SW480 (cell line): ENCODE results near the gene PTPN11.
"Not testable (repeated sequence)": the region's sequence is repeated elsewhere in the genome, so short reads cannot be mapped to it uniquely, and the experiment has no call there.

ENCODE experiments used
- DNase-seq: peaks from one replicate; pipeline ENCODE4 v3.0.0-alpha.2; 2016; ENCODE audit warnings: low spot score

Gene PTPN11

GRCh38 chr12:112514926-112515642 lies 96.3 kb downstream of the PTPN11 start:
- no peak for DNase-seq

DNA sequence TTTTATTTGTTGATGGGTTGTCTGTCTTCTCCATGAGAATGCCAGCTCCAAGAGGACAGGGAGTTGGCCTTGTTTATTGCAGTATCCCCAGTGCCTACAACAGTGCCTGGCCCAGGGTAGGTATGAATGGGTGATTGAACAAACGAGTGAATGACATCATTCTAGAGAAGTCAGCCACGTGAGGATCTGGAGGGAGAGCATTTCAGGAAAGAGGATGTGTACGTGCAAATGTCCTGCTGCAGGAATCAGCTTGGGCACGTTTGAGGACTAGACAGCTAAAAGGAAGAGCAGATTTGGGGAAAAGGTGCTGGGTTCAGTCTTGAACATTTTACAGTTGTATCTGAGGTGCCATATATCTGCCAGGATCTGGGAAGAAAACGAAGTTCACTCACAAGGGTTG lies 97.1 kb downstream of the PTPN11 start:
- no peak for DNase-seq

DNA sequence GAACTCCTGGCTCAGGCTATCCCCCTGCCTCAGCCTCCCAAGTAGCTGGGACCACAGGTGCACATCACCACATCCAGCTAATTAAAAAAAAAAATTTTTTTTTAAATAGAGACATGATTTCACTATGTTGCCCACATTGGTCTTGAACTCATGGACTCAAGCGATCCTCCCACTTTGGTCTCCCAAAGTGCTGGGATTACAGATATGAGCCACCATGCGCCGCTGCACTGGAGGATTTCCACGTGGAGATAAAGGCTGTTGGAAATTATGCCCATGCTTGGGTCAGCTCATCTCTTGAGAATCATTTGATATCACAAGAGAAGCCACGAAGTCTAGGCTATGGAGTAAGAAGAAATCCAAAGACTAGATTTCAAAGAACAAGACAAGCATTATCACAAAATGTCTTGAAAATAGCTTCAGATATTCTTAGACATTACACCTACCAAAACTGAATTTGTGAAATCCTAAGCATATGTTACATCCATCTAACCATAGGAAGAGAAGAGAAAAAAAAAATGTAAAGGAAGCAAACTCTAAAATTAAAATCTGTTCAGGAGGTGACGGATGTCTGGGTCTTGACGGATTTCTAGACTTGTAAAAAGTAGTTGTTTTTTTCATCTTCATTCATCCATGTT lies 99.1 kb downstream of the PTPN11 start:
- no peak for DNase-seq

GRCh38 chr12:112518365-112518735 lies 99.6 kb downstream of the PTPN11 start:
- DNase-seq = no peak

DNA sequence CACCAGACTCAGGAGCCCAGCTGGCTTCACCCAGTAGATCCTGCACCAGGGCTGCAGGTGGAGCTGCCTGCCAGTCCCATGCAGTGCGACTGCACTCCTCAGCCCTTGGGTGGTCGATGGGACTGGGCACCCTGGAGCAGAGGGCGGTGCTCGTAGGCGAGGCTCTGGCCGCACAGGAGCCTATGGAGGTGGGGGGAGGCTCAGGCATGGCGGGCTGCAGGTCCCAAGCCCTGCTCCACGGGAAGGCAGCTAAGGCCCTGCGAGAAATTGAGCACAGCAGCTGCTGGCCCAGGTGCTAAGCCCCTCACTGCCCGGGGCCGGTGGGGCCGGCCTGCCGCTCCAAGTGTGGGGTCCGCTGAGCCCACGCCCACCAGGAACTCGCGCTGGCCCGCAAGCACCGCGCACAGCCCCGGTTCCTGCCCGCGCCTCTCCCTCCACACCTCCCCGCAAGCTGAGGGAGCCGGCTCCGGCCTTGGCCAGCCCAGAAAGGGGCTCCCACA lies 101.1 kb downstream of the PTPN11 start:
- not testable (repeated sequence) for DNase-seq

DNA sequence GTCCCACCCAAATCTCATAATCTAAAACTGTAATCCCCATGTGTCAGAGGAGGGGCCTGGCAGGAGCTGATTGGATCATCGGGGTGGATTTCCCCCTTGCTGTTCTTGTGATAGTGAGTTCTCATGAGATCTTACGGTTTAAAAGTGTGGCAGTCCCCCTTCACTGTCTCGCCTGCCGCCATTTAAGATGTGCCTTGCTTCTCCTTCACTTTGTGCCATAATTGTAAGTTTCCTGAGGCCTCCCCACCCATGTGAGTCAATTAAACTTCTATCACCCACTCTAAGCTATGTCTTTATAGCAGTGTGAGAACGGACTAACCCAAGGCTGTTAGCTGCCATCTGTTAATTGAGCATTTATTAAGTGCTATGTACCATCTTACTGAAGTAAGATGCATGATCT lies 105.1 kb downstream of the PTPN11 start:
- no peak for DNase-seq

DNA sequence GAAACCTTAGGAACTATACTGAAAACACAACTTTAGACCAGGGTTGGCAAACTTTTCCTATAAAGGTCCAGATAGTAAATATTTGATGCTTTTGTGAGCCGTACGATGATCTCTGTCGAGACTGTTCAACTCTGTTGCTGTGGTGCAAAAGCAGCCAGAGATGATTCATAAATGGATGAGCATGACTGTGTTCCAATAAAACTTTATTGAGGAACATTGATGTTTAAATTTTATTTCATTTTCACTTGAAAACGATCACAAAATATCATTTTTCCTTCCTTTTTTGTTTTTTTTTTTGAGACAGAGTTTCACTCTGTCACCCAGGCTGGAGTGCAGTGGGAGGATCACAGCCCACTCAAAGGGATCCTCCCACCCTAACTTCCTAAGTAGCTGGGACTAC lies 105.5 kb downstream of the PTPN11 start:
- no peak for DNase-seq

DNA sequence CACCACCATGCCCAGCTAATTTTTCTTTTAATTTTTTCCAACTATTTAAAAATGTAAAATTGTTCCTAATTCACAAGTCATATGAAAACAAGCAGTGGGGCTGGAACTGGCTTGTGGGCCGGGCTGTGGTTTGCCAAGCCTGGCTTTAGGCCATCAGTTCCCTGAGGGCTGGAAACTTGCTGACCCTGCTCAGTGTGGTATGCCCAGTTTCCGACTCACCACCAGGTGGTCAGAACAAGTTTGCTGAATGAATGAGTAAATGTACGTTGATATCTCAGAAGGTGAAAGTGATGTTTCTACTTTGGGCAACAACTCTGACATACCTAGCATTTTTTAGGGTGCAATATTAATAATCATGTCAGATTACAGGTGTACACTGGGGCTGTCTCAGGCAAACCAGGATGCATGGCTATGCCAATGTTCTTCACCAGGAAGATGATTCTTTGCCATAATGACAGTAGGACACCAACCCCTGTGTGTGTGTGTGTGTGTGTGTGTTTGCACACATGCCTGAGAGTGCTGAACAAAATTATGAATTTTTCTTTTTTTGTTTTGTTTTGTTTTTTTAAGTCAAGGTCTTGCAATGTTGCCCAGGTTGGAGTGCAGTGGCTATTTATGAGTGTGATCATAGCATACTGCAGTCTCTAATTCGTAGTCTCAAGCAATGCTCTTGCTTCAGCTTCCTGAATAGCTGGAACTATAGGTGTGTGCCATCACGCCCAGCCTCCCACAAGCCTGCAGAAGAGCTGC lies 106.1 kb downstream of the PTPN11 start:
- DNase-seq = peak; percentile 13

DNA sequence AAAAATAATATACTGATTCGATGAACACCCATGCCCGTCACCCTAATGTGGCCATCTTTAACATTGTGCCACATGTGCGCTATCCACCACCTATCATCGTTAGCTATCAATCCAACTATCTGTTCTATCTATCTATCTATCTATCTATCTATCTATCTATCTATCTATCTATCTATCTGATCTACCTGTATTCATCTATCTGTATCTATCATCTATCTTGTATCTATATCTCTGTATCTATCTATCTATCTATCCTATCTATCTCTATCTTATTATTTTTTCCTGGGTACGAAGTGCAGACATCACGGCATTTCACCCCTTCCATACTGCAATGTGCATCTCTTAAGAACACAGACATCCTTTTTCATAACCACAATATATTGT lies 106.7 kb downstream of the PTPN11 start:
- DNase-seq = no peak

DNA sequence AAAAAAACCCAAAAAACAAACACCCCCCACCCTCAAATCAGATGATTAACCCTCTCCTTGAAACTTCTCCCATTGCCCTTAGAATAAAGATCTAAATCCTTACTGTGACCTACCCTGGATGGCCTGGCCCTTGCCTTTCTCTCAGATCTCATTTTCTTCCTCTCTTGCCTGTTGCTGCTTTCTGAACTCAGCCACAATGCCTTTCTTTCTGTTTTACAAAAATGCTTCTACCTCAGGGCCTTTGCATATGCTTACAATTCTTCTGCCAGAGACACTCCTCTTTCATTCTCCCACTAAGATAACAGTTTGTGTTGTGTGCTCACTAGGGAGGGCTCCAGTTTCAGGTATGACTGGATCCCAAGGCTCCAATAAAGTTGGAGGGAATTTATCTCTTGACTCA lies 108.3 kb downstream of the PTPN11 start:
- DNase-seq = no peak

GRCh38 chr12:112527501-112527900 lies 108.8 kb downstream of the PTPN11 start:
- no peak for DNase-seq

DNA sequence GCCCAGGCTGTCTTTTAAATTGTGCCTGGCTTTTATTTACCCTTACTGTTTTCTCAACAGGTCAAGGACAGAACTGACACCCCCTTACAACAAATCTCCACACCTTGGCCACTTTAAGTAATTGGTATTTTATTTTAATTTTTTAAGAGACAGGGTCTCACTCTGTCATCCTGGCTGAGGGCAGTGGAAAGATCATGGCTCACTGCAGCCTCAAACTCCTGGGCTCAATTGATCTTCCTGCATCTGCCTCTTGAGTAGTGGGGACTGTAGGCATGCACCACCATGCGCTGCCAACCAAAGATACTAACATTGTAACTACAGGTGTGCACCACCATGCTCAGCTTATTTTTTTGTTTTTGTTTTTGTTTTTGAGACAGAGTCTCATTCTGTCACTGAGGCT lies 109.8 kb downstream of the PTPN11 start:
- DNase-seq = no peak

DNA sequence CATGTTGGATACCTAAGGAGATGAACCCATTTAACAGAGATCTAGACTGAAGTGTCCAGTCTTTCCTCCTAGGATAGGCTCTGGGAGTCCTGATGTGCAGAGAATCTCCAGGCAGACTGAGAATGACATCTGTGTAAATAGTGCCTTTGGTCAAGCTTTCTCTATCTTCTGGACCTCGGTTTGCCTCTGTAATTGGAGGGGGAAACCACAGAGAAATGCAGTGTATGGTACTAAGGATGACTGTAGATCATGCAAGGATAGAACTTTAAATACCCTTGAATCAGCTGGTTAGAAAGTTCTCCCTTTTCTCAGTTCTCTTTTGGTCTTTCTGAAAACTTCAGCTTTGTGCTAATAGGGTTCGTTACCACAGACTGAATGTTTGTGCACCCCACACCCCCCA lies 112.2 kb downstream of the PTPN11 start:
- DNase-seq = no peak

DNA sequence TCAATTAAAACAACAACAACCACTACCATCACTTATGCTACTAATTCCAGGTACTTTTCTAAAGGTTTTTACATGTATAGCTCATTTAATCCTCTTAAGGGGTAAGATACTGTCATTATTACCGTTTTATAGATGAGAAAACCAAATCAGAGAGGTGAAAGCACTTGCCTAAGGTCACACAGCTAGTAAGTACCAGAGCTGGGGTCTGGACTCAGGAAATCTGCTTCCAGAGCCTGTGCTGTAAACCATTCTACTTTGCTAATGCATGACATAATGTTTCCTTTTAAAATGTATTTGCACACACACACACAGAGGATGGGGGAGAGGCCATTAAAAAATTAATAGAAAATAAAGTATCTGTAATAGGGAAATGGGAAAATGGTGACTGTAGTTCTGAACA lies 113.4 kb downstream of the PTPN11 start:
- DNase-seq = no peak

DNA sequence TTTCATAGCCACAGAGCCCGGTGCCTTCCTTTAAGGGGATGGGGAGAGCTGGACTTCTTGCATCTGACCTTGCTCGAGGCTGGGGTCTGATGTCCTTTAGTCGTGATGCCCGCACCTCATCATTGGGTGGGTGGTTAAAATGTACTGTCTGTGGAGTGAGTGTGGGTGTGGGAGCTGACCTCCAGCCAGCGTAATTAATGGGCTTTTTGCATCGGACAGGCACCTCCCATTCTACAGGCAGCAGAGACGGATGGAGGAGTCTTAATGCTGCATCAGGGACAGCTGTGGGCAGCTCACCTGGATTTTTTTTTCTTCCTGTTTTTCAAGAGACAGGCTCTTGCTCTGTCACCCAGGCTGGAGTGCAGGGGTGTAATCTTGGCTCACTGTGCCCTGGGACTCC lies 114.8 kb downstream of the PTPN11 start:
- no peak for DNase-seq

GRCh38 chr12:112535017-112535416 lies 116.3 kb downstream of the PTPN11 start:
- DNase-seq = no peak

DNA sequence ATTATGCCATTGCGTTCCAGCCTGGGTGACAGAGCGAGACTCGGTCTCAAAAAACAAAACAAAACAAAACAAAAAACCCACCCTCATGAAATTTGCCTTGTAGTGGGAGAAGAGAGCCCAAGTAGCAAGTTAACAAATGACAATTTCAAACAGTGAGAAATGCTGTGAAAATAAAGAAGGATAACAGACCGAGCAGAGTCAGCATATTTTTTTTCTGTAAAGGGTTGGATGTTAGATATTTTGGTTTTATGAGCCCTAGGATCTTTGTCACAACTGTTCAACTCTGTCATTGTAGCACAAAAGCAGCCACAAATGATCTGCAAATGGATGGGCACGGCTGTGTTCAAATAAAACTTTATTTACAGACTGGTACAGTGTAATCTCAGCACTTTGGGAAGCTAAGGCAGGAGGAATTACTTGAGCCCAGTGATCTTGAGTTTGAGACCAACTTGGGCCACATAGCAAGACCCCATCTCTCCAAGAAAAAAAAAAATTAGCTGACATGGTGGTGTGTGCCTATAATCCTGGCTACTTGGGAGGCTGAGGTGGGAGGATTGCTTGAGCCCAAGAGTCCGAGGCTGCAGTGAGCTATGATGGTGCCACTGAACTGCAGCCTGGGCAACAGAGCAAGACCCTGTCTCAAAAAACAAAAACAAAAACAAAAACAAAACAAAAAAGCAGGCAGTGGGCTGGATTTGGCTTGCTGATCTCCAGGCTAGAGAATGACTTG lies 117.1 kb downstream of the PTPN11 start:
- no peak for DNase-seq

- no peak for DNase-seq
Observed at GRCh38 chr12:112536367-112536730, 117.6 kb downstream of the PTPN11 start.

GRCh38 chr12:112537710-112538396 lies 119.1 kb downstream of the PTPN11 start:
- peak; percentile 80 for DNase-seq

GRCh38 chr12:112538740-112539139 lies 120.0 kb downstream of the PTPN11 start:
- no peak for DNase-seq

DNA sequence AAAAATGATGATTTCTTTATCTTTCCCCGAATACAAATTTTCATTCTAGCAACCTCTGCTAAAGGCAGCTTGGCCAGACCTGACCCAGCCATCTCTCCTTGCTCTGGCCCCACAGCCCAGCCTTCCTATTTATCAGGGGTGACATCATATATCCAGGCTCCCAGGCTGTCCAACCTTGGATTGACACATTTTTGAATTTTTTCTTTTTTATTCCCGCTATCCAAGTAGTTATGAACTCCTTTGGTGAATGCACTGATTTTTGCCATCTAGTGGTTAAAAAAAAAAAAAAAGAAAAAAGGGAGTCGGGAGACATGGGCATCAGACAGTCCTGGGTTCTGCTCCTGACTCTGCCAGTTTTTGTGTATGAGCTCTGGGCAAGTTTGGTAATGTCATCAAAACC lies 120.5 kb downstream of the PTPN11 start:
- DNase-seq = no peak

GRCh38 chr12:112540021-112540420 lies 121.3 kb downstream of the PTPN11 start:
- DNase-seq = no peak
